ENCODE measurements around the gene PDE4A. TPM values are rescaled to one million over a fixed set of nuclear protein-coding genes. Genes with fewer than 3 reads are reported as not detected.

PDE4A gene
- total RNA-seq, 1 experiment from 2014 or later, result 3.1 TPM

GRCh38 chr19:10513223-10513622 is 92.9 kb downstream of the PDE4A start:
- ATAC-seq, result no peak
- H4K20me1 ChIP-seq (ENCODE audit: low read length), result no peaks in the 10 kb centered on the region
- H3F3A ChIP-seq (ENCODE audit: low read length, unreplicated experiment), result no peaks in the 10 kb centered on the region
- no peak overlapping the region for H3K4me2 ChIP-seq (ENCODE audit: low read length)
- no peak for DNase-seq
- H3K27ac ChIP-seq (ENCODE audit: low read length), result no peak overlapping the region
- H2AFZ ChIP-seq (ENCODE audit: low read length), result no peak overlapping the region
- no peaks in the 10 kb centered on the region for H3K9me2 ChIP-seq (replicated peaks; ENCODE audit: low read length)
- no peak for TF ChIP-seq CTCF (conservative IDR thresholded peaks at IDR 0.05; ENCODE audit: low read depth, low read length)
- TF ChIP-seq EZH2phosphoT487 (IDR thresholded peaks at IDR 0.05; ENCODE audit: borderline replicate concordance, low read length), result no peak
- TF ChIP-seq EZH2 (IDR thresholded peaks at IDR 0.05; ENCODE audit: low read length, unreplicated experiment), result no peak
- intact Hi-C loops (cut with micrococcal nuclease), result no loop called here
- ChIA-PET CTCF (no interaction called here), POLR2A (ENCODE audit: unreplicated experiment) (no interaction called here)
- BruUV-seq (replicated peaks), result no TSS peak
- H3K9me3 ChIP-seq (ENCODE audit: low read length), result no peaks in the 10 kb centered on the region
- H3K9ac ChIP-seq (ENCODE audit: low read length), result no peak overlapping the region
- no peaks in the 10 kb centered on the region for H3K36me3 ChIP-seq (ENCODE audit: low read depth, low read length)
- no peak overlapping the region for H3K4me3 ChIP-seq (ENCODE audit: low read length)
- H3K27me3 ChIP-seq (ENCODE audit: low read length), result no peaks in the 10 kb centered on the region
- peaks cover 15% of the 10 kb centered on the region; the same call in 1 of the 2 replicates for H3K4me1 ChIP-seq (ENCODE audit: insufficient read depth, low read length)
- H3K79me2 ChIP-seq (ENCODE audit: low read length), result no peaks in the 10 kb centered on the region

GRCh38 chr19:10514211-10515145 is 94.1 kb downstream of the PDE4A start:
- Histone ChIP-seq H3K27me3 (ENCODE audit: low read length) (no peaks in the 10 kb centered on the region), H3K36me3 (ENCODE audit: low read depth, low read length) (no peaks in the 10 kb centered on the region), H3K4me3 (ENCODE audit: low read length) (no peak overlapping the region), H3F3A (ENCODE audit: low read length, unreplicated experiment) (no peaks in the 10 kb centered on the region), H2AFZ (ENCODE audit: low read length) (no peak overlapping the region), H3K9me2 (replicated peaks; ENCODE audit: low read length) (no peaks in the 10 kb centered on the region), H3K9me3 (ENCODE audit: low read length) (no peaks in the 10 kb centered on the region), H3K4me2 (ENCODE audit: low read length) (no peak overlapping the region), H3K9ac (ENCODE audit: low read length) (no peak overlapping the region), H3K4me1 (ENCODE audit: insufficient read depth, low read length) (peaks cover 18% of the 10 kb centered on the region; the same call in 1 of the 2 replicates), H3K27ac (ENCODE audit: low read length) (no peak overlapping the region), H4K20me1 (ENCODE audit: low read length) (no peaks in the 10 kb centered on the region), H3K79me2 (ENCODE audit: low read length) (no peaks in the 10 kb centered on the region)
- ATAC-seq (no peak), DNase-seq (no peak)
- BruUV-seq (replicated peaks), result no TSS peak
- CTCF ChIA-PET, result no interaction called here
- no peak for TF ChIP-seq EZH2 (IDR thresholded peaks at IDR 0.05; ENCODE audit: low read length, unreplicated experiment)
- TF ChIP-seq CTCF (conservative IDR thresholded peaks at IDR 0.05; ENCODE audit: low read depth, low read length), result no peak
- TF ChIP-seq EZH2phosphoT487 (IDR thresholded peaks at IDR 0.05; ENCODE audit: borderline replicate concordance, low read length), result no peak
- intact Hi-C loops (cut with micrococcal nuclease), result no loop called here
- POLR2A ChIA-PET (ENCODE audit: unreplicated experiment), result no interaction called here

- Histone ChIP-seq H3K9ac (ENCODE audit: low read length) (no peak overlapping the region), H3K27ac (ENCODE audit: low read length) (no peak overlapping the region), H3K9me3 (ENCODE audit: low read length) (no peaks in the 10 kb centered on the region), H3K4me2 (ENCODE audit: low read length) (no peak overlapping the region; the same call in 1 of the 2 replicates), H3K4me1 (ENCODE audit: insufficient read depth, low read length) (peaks cover 12% of the 10 kb centered on the region; the same call in 1 of the 2 replicates), H3K4me3 (ENCODE audit: low read length) (no peak overlapping the region), H3K27me3 (ENCODE audit: low read length) (no peaks in the 10 kb centered on the region), H3K36me3 (ENCODE audit: low read depth, low read length) (no peaks in the 10 kb centered on the region), H3F3A (ENCODE audit: low read length, unreplicated experiment) (no peaks in the 10 kb centered on the region), H2AFZ (ENCODE audit: low read length) (no peak overlapping the region), H4K20me1 (ENCODE audit: low read length) (no peaks in the 10 kb centered on the region), H3K79me2 (ENCODE audit: low read length) (no peaks in the 10 kb centered on the region), H3K9me2 (replicated peaks; ENCODE audit: low read length) (no peaks in the 10 kb centered on the region)
- intact Hi-C loops (cut with micrococcal nuclease), result no loop called here
- BruUV-seq (replicated peaks), result no TSS peak
- POLR2A ChIA-PET (ENCODE audit: unreplicated experiment), result no interaction called here
- DNase-seq (no peak), ATAC-seq (no peak)
- TF ChIP-seq CTCF (conservative IDR thresholded peaks at IDR 0.05; ENCODE audit: low read depth, low read length) (no peak), EZH2 (IDR thresholded peaks at IDR 0.05; ENCODE audit: low read length, unreplicated experiment) (no peak), EZH2phosphoT487 (IDR thresholded peaks at IDR 0.05; ENCODE audit: borderline replicate concordance, low read length) (no peak)
- CTCF ChIA-PET, result no interaction called here
Measured at GRCh38 chr19:10516064-10516385, 95.7 kb downstream of the PDE4A start.
